ENCODE results near the gene FSCN2.

GRCh38 chr17:81517339-81518112 is 10.7 kb upstream of the FSCN2 start:
- TF ChIP-seq, protein P1, sequence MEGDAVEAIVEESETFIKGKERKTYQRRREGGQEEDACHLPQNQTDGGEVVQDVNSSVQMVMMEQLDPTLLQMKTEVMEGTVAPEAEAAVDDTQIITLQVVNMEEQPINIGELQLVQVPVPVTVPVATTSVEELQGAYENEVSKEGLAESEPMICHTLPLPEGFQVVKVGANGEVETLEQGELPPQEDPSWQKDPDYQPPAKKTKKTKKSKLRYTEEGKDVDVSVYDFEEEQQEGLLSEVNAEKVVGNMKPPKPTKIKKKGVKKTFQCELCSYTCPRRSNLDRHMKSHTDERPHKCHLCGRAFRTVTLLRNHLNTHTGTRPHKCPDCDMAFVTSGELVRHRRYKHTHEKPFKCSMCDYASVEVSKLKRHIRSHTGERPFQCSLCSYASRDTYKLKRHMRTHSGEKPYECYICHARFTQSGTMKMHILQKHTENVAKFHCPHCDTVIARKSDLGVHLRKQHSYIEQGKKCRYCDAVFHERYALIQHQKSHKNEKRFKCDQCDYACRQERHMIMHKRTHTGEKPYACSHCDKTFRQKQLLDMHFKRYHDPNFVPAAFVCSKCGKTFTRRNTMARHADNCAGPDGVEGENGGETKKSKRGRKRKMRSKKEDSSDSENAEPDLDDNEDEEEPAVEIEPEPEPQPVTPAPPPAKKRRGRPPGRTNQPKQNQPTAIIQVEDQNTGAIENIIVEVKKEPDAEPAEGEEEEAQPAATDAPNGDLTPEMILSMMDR (conservative IDR thresholded peaks at IDR 0.05): no peak
- no peak for TF ChIP-seq EZH2 (IDR thresholded peaks at IDR 0.05; ENCODE audit: low read depth)
